ENCODE measurements around the gene FAF1. TPM values are rescaled to one million over a fixed set of nuclear protein-coding genes. Genes with fewer than 3 reads are reported as not detected.

The FAF1 gene
- total RNA-seq, 2 donors from 2014 or later = 71.2 to 76.8 TPM

Other genes starting within 250 kb of the FAF1 start
- 10 to 100 TPM; 10.0 to 19.1 TPM for gene CDKN2C, start 10.0 kb upstream of the FAF1 start, total RNA-seq
- gene C1orf185, start 142.0 kb upstream of the FAF1 start, total RNA-seq = not detected

Data from left cardiac atrium (tissue), 2 donors.